Colon (tissue), 2 donors: ENCODE data around the gene PGF.

Experiments
- FAIRE-seq: peaks from 2 replicates; lab custom pipeline; 2012; peaks lifted over from hg19 to GRCh38; lab: Jason Lieb, UNC
- donor health status: control.
- donor health status: control.

The PGF gene

GRCh38 chr14:74919421-74920165, 35.8 kb downstream of the PGF start:
- no peak for FAIRE-seq

DNA sequence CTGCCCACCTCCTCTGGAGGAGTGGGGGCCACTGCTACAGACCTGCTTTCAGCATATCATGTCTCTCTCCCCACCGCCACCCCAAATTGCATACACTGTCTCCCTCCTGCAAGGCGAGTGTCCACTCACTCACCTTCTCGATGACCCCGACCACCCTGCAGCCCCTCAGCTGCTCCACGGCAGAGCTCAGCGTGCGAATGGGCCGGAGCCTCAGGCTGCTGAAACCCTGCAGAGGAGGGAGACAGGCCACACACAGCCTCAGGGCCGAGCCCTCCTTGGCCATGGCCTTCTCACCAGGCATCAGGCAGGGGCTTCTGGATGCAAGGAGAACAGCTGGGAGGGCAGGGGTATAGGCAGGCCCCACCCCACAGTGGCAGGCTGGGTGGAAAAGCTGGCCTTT, 37.0 kb downstream of the PGF start:
- no peak for FAIRE-seq

GRCh38 chr14:74917646-74918081, 37.7 kb downstream of the PGF start:
- no peak for FAIRE-seq

- no peak for FAIRE-seq
Measured at GRCh38 chr14:74917178-74917543, 38.2 kb downstream of the PGF start.

DNA sequence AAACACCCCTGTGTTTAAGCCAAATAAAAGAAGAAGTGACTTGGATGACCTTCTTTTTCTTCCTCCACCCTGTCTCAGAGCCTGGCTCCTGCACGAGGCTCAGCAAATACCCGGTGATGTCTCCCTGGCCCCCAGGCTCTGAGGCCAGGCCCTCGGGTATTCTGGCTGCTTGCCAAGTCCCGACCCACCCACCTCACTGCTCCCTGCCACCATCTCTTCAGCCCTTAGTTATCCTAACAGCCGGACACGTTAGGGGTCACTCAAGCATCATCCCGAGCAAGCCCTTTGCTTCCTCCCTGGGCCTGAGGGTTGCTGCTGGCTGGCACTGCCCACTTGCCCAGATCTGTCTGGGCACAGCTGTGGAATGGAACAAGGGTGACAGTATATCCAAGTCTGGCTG, 39.6 kb downstream of the PGF start:
- FAIRE-seq = no peak

GRCh38 chr14:74915426-74915825, 40.0 kb downstream of the PGF start:
- no peak for FAIRE-seq

- no peak for FAIRE-seq
Measured at GRCh38 chr14:74913986-74914573, 41.3 kb downstream of the PGF start.

DNA sequence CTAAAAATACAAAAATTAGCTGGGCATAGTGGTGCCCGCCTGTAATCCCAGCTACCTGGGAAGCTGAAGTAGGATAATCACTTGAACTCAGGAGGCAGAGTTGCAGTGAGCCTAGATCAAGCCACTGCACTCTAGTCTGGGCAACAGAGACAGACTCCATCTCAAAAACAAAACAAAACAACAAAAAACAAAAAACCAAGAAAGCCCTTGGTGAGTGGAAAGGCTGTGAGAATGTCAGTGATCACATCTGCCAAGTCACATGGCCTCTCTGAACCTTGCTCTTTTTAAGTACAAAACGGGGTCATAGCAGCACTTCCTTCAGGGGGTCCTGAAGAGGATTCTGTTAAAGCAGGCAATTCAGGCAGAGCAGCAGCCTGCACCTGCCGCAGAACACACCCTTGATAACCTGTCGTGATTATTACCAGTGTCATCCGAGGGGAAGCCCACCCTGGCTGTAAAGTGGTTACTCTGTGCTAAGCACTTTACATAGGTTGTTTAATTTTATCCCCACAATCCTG, 41.9 kb downstream of the PGF start:
- FAIRE-seq = no peak

DNA sequence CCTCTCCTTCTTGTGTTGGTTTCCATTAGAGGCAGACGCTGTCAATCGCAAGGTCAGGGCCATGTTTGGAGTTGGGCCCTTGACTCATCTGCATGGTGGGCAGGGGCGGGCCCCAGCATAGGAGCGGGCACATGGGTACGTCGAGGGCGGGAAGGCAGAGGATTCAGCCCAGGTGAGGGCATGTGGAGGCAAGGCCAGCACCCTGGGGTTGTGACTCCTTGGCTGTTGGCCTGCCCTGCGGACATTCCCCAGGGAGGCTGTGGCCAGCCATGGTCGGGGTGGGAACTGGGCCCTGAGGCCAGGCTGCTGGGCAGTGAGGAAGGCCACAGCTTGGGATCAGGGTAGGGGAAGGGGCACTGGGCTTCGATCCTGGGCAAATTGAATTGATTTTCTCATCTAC, 42.6 kb downstream of the PGF start:
- FAIRE-seq = no peak

DNA sequence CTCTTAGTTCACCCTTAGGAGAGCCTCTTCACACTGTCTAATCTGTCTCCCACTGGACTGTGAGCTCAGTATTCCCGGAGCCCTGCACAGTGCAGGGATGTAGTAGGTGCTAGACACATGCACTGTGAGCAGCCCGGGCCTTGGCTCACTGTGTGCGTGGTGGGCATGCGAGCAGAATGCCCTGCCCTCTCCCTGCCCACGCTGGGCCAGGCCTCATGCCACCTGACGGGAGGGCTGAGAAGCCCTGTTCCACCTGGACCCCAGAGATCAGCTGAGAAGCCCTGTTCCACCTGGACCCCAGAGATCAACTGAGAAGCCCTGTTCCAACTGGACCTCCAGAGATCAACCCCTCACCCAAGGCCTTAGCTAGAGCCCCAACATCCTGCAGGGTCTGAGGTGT, 43.3 kb downstream of the PGF start:
- no peak for FAIRE-seq

DNA sequence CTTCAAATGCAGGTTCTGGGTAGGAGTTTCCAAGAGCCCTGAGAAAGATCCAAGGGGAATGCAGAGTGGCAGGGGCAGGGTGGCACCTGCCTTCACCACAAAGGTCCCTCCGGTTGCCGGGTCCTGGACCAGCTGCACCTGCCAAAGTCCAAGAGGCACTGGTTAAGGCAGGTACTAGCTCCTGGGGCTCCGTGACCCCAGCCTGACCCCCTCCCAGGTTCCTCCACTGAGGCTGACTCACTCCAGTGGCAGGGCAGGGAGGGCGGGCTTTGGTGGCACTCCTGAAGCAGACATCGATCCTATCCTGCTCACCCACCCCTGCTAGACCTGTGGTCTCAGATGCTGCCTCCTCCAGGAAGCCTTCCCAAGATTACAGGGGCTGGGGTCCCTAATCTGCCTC, 43.7 kb downstream of the PGF start:
- no peak for FAIRE-seq

- FAIRE-seq = no peak
Measured at GRCh38 chr14:74911221-74911620, 44.2 kb downstream of the PGF start.

GRCh38 chr14:74910556-74910955, 44.8 kb downstream of the PGF start:
- FAIRE-seq = no peak

DNA sequence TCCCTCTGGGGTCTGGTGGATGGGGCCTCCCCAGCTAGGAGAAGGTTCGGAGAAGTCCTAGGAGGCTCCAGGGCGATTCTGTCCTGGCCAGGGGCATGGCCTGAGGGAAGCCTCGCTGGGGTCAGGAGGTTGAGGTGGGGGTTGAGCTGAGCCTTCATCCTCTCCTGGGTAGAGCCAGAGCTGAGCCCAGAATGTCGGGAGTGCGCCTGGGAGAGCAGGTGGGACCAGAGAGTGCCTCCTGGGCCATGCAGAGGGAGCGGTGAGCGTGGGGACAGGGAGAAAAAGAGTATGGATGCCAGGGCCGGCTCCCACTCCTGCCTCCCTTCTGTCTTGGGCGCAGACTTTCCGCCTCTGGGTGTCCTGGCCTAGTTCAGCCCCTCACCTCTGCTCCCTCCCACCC, 45.5 kb downstream of the PGF start:
- FAIRE-seq = no peak

DNA sequence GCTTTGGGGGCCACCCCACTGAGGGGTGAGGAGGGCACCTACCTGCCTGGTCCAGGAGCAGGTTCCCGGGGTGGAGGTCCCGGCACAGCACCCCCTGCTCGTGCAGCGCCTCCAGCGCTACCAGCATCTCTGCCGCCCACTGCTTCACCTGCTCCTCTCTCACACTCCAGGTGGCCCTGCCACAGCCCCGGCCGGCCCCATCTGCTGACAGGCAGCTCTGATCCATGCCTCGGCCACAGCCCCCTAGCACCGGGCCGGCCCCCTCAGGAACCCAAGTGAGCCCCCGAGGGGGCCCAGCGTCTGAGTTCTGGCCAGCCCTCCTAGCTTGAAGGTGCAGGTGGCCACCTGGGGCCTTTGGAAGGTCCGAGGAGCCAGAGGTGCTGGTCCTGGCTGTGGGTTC, 45.9 kb downstream of the PGF start:
- no peak for FAIRE-seq

- FAIRE-seq = no peak
Measured at GRCh38 chr14:74908861-74909341, 46.5 kb downstream of the PGF start.

- FAIRE-seq = no peak
Measured at GRCh38 chr14:74907744-74908143, 47.7 kb downstream of the PGF start.

DNA sequence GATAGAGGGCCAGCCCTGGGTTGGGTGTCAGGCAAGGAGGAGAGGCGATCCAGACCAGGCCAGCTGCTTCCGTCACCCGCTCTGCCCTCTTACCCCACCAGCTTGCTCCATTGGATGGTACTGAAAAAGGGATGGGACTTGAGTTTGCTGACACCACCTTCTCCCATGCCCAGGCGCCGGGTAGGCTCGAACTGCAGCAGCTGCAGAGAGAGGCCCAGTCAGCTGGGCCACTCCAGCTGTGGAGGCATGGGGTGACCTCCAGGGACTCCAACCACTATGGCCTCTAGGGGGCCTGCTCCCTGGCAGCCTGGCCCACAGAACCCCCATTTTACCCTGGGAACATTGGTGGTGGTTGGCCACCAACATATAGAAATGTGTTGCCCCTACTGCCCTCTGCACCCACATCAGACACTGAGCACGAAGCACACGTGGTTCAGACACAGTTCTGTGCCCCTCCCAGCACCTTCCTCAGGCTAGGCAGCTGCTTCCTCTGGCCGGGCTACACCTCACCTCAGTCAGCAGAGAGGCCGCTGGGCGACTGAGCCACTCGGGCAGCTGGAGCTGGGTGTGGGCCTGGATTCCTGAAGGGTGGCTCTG, 48.4 kb downstream of the PGF start:
- no peak for FAIRE-seq

DNA sequence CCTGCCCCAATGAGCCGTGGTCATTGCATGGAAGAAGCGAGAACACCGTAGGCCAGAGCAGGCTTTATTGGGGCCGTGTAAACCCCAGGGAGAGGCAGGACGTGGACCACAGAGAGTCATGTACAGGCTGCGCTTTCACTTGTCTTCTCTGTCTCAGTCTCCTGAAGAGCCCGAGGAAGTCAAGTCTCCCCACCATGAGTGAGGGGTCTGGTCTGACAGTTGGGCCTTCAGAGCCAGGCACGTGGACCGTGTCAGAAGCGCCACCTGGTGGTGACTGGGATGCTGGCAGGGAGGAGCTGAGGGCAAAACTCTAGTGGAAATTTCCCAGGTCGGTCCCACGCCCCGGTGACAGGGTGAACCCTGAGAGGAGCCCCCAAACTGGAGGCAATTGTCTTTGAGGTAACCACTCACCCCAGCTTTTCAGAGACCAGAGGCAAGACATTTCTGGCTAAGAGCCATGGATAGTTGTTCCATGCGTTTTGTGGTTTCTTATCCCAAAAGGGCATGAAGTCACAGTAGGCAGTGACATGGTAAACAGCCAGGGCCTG, 49.7 kb downstream of the PGF start:
- FAIRE-seq = no peak

DNA sequence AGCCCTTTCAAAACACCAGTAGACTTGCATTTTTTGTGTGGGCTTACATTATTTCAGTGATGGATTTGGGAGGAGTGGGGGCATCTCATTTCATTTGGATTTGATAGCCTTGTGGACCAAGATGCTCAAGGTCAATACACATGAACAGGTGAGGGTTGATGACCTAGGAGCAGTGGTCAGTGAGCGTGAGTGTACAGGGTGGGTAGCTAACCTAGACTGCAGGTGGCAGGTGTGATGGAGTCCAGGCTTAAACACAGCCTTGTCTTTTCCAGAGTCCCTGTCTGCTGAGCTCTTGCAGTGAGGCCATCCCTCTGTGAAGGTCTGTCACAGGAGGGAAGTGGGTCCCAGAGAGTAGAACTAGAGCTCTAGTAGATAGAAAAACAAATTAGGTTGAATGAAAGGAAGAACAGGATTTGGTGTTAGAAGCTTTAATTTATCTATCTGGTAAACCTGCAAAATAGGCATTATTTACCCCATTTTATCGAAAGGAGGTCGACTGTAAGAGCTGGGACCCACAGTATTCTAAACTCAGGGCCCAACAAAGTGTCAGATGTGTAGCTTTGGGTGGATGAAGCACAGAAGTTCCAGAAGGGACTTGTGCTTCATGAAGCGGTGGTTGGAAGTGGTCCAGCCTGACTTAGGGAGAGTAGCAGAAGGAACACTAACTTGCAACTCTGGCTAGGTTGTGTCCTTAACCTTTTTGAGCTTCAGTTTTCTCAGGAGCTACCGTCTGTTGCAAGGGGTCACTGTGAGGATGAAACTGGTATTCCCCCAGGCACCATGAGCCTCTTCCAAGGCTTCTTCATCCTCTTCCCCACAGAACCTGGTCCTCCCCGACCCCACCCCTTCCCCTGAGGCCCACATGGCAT, 50.5 kb downstream of the PGF start:
- no peak for FAIRE-seq

DNA sequence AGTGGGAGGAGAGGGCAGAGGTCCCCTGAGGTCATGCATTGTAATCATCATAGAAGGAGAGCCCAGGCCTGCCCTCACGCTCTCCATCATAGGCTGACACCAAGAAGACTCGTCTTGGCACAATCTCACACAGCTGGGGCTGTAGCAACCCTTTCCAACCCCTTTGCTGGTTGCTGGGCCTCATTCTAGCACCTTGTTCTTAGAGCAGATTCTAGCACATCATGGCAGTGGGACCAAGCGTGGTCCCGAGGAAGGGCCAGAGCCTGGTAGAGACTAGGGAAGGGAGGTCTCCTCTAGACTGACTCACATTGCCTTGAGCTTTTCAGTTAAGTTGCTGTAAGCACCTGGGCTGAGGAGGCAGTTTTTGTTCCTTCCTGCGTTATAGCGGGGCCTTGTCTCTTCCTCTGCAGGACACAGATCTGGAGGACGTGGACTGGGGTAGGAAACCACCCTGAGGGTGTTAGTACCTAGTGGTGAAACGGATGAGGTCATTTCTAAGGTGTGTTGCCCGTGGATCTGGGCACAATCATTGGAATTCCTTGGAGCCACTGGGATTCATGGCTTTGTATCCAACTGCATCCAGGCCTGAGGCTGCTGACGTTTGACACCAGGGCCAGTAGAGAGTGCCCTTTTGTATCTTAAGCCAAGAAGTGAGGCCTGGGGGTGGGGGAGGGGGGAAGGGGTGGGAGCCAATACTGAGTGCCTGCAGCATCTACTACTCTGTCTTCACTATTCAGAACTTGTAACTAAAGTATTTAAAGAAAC, 52.3 kb downstream of the PGF start:
- FAIRE-seq = no peak
